ENCODE results near the gene MISP. TPM values are rescaled to one million over a fixed set of nuclear protein-coding genes. Genes with fewer than 3 reads are reported as not detected.

MISP gene
- total and polyA plus RNA-seq, 9 of the 15 experiments (the other 6 are each of a cell fraction or from before 2014, with no cell fraction given), result 0.04 to 0.29 (median 0.05) TPM; not detected in 5

DNA sequence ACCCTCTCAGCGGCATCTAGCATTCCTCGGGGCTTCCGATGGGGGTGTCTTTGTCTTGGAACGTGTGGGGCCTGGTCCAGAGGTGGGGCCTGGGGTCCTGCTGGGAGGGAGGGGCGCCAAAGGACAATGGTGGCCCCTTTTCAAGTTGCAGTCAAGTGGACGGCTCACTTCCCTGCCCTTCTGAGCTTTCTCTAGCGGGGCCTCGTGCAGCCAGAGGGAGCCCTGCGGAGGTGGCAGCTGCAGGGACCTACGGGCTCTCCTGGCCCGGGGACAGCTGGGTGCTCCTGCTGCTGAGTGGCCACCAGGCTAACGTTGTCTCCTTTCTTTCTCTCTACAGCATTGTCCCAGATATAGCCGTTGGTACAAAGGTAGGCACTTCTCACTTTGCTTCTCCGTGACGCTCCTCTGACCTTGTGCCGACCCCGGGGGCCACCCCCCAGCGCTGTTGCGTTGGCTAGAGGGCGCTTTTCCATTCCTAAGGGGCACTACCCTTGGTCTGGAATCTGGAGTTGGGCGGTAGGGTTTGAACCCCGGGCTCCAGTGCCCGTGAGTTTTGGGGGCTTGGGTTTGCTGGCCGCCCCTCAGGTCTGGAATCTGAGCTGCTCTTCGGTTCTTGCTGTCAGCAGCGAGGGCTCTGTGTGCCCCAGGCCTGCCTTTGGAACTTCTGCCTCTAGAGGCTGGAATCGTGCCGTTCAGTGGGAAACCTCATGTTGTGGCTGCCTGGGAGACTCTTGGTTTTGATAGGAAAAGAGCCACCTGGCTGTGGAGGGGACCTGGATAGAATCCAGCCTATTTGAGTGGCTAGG lies 48.4 kb downstream of the MISP start (continued):
- TF ChIP-seq, protein P1, sequence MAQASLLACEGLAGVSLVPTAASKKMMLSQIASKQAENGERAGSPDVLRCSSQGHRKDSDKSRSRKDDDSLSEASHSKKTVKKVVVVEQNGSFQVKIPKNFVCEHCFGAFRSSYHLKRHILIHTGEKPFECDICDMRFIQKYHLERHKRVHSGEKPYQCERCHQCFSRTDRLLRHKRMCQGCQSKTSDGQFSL (CRISPR knock-in tag; IDR thresholded peaks at IDR 0.05), result 0 out of 2 replicates have a peak, but pooled peaks have one; percentile 48
- TF ChIP-seq, protein P1 (tag; IDR thresholded peaks at IDR 0.05), result no peak
- TF ChIP-seq HDAC1 (IDR thresholded peaks at IDR 0.05) (0 out of 4 replicates have a peak, but pooled peaks of 1 of the 2 experiments have one; percentile 28), XRCC5 (IDR thresholded peaks at IDR 0.05; ENCODE audit: low read depth, low read length) (peak; percentile 64; the same call in 1 of the 2 replicates), MNT (conservative IDR thresholded peaks at IDR 0.05) (peak in 1 of 2 experiments; percentile 53; a peak in 2 of 4 replicates), PTTG1 (tag; IDR thresholded peaks at IDR 0.05; ENCODE audit: low read depth) (no peak), CXXC5 (CRISPR knock-in tag; IDR thresholded peaks at IDR 0.05) (peak; percentile 32; the same call in 1 of the 2 replicates), ARID4B (CRISPR knock-in tag; IDR thresholded peaks at IDR 0.05) (peak; percentile 34; the same call in 1 of the 2 replicates), SMARCE1 (IDR thresholded peaks at IDR 0.05) (peak; percentile 32; the same call in 1 of the 2 replicates), ZNF644 (tag; IDR thresholded peaks at IDR 0.05; ENCODE audit: low read depth) (no peak), MYNN (IDR thresholded peaks at IDR 0.05) (0 out of 2 replicates have a peak, but pooled peaks have one; percentile 25), MYNN (CRISPR knock-in tag; IDR thresholded peaks at IDR 0.05) (no peak), ZNF140 (CRISPR knock-in tag; IDR thresholded peaks at IDR 0.05) (no peak), ZBTB7A (IDR thresholded peaks at IDR 0.05; ENCODE audit: borderline replicate concordance, control insufficient read depth, low read depth, low read length) (peak; percentile 73)
- TF ChIP-seq, protein P2, sequence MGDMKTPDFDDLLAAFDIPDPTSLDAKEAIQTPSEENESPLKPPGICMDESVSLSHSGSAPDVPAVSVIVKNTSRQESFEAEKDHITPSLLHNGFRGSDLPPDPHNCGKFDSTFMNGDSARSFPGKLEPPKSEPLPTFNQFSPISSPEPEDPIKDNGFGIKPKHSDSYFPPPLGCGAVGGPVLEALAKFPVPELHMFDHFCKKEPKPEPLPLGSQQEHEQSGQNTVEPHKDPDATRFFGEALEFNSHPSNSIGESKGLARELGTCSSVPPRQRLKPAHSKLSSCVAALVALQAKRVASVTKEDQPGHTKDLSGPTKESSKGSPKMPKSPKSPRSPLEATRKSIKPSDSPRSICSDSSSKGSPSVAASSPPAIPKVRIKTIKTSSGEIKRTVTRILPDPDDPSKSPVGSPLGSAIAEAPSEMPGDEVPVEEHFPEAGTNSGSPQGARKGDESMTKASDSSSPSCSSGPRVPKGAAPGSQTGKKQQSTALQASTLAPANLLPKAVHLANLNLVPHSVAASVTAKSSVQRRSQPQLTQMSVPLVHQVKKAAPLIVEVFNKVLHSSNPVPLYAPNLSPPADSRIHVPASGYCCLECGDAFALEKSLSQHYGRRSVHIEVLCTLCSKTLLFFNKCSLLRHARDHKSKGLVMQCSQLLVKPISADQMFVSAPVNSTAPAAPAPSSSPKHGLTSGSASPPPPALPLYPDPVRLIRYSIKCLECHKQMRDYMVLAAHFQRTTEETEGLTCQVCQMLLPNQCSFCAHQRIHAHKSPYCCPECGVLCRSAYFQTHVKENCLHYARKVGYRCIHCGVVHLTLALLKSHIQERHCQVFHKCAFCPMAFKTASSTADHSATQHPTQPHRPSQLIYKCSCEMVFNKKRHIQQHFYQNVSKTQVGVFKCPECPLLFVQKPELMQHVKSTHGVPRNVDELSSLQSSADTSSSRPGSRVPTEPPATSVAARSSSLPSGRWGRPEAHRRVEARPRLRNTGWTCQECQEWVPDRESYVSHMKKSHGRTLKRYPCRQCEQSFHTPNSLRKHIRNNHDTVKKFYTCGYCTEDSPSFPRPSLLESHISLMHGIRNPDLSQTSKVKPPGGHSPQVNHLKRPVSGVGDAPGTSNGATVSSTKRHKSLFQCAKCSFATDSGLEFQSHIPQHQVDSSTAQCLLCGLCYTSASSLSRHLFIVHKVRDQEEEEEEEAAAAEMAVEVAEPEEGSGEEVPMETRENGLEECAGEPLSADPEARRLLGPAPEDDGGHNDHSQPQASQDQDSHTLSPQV (IDR thresholded peaks at IDR 0.05), result peak; percentile 48; the same call in 1 of the 2 replicates
